DND-41 (cell line): ENCODE measurements around the gene TNFSF15.

Experiments
- CTCF ChIP-seq: IDR thresholded peaks from 2 replicates; pipeline ENCODE4 v1.5.1; 2012; ENCODE audit warnings: borderline replicate concordance, low read length, moderate library complexity, mild to moderate bottlenecking; ENCODE audit not compliant: poor library complexity, severe bottlenecking; ENCODE audit errors: extremely low read depth
- EZH2 ChIP-seq: IDR thresholded peaks from 3 replicates; pipeline ENCODE4 v1.6.1; 2012; ENCODE audit warnings: borderline replicate concordance, low read depth, mild to moderate bottlenecking, moderate library complexity, low read length, inconsistent platforms; ENCODE audit not compliant: severe bottlenecking

GRCh38 chr9:114824110-114824509 is 18.3 kb upstream of the TNFSF15 start:
- no peak for TF ChIP-seq CTCF
- TF ChIP-seq EZH2 = no peak
